ENCODE measurements around the gene NLRP6.
"Not testable (repeated sequence)": the region's sequence is repeated elsewhere in the genome, so short reads cannot be mapped to it uniquely, and the experiment has no call there.

GRCh38 chr11:317668-318404 is 39.6 kb downstream of the NLRP6 start:
- TF ChIP-seq, protein P1, sequence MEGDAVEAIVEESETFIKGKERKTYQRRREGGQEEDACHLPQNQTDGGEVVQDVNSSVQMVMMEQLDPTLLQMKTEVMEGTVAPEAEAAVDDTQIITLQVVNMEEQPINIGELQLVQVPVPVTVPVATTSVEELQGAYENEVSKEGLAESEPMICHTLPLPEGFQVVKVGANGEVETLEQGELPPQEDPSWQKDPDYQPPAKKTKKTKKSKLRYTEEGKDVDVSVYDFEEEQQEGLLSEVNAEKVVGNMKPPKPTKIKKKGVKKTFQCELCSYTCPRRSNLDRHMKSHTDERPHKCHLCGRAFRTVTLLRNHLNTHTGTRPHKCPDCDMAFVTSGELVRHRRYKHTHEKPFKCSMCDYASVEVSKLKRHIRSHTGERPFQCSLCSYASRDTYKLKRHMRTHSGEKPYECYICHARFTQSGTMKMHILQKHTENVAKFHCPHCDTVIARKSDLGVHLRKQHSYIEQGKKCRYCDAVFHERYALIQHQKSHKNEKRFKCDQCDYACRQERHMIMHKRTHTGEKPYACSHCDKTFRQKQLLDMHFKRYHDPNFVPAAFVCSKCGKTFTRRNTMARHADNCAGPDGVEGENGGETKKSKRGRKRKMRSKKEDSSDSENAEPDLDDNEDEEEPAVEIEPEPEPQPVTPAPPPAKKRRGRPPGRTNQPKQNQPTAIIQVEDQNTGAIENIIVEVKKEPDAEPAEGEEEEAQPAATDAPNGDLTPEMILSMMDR (IDR thresholded peaks at IDR 0.05) = not testable (repeated sequence)
- peak; percentile 30 for TF ChIP-seq POLR2AphosphoS5 (IDR thresholded peaks at IDR 0.05)
- not testable (repeated sequence) for TF ChIP-seq POLR2A (IDR thresholded peaks at IDR 0.05)

Data from gastroesophageal sphincter (tissue), 3 donors.